GM12878 (cell line): ENCODE data around the gene USPL1.

Experiments
- FOS ChIP-seq: IDR thresholded peaks from 3 replicates; pipeline ENCODE4 v1.6.1; 2011; ENCODE audit warnings: borderline replicate concordance; ENCODE audit not compliant: insufficient read length; ENCODE audit errors: extremely low read depth
- MYC ChIP-seq: IDR thresholded peaks from 2 replicates; pipeline ENCODE4 v1.6.1; 2011; ENCODE audit warnings: mild to moderate bottlenecking, low read length, moderate library complexity, inconsistent platforms; ENCODE audit not compliant: insufficient read depth, insufficient replicate concordance, insufficient read length, severe bottlenecking
- NRF1 ChIP-seq: conservative IDR thresholded peaks from 2 replicates; pipeline ENCODE4 v1.6.1; 2011; ENCODE audit warnings: mild to moderate bottlenecking, low read depth, low read length, improper control_type of control experiment
- POLR2A ChIP-seq: IDR thresholded peaks from 2 replicates; pipeline ENCODE4 v1.6.1; 2011; ENCODE audit warnings: low read depth, mild to moderate bottlenecking, low read length
- RAD21 ChIP-seq: IDR thresholded peaks from 2 replicates; pipeline ENCODE4 v1.6.1; 2011; ENCODE audit warnings: mild to moderate bottlenecking, low read depth, low read length, moderate library complexity; ENCODE audit not compliant: insufficient read depth
- RUNX3 ChIP-seq: IDR thresholded peaks from 2 replicates; pipeline ENCODE4 v1.6.1; 2012; ENCODE audit warnings: low read length, inconsistent platforms
- TAF1 ChIP-seq: IDR thresholded peaks from 2 replicates; pipeline ENCODE4 v1.6.1; 2011; ENCODE audit warnings: mild to moderate bottlenecking, low read depth, low read length, borderline replicate concordance
- ZNF217 ChIP-seq: fragments of 450-650 bp; IDR thresholded peaks from 2 replicates; pipeline ENCODE4 v1.6.1; 2017; ENCODE audit warnings: antibody characterized with exemption, mild to moderate bottlenecking
- TF ChIP-seq, protein P1 (sequence below): IDR thresholded peaks from 2 replicates; pipeline ENCODE4 v1.6.1; 2012; ENCODE audit warnings: mild to moderate bottlenecking, low read depth, low read length
- TF ChIP-seq, protein P2 (sequence below), 3 experiments: IDR thresholded peaks in 2 of 3; conservative IDR thresholded peaks in 1 of 3; 2 replicates each; pipeline ENCODE4 v1.5.1; 2011; ENCODE audit warnings: low read depth in 3 of 3, low read length in 3 of 3, mild to moderate bottlenecking in 3 of 3, control low read depth in 2 of 3, moderate library complexity in 2 of 3, inconsistent platforms in 1 of 3, mixed read lengths in 1 of 3; ENCODE audit not compliant: control insufficient read depth in 2 of 3, insufficient read depth in 1 of 3; ENCODE audit errors: extremely low read depth in 1 of 3
- TF ChIP-seq, protein P3 (sequence below): IDR thresholded peaks from 2 replicates; pipeline ENCODE4 v1.6.1; 2011; ENCODE audit warnings: mild to moderate bottlenecking, low read depth, low read length, moderate library complexity; ENCODE audit not compliant: insufficient replicate concordance
- TF ChIP-seq, protein P4 (sequence below): IDR thresholded peaks from 2 replicates; pipeline ENCODE4 v1.6.1; 2012; ENCODE audit warnings: low read depth, low read length, improper control_type of control experiment

DNA sequence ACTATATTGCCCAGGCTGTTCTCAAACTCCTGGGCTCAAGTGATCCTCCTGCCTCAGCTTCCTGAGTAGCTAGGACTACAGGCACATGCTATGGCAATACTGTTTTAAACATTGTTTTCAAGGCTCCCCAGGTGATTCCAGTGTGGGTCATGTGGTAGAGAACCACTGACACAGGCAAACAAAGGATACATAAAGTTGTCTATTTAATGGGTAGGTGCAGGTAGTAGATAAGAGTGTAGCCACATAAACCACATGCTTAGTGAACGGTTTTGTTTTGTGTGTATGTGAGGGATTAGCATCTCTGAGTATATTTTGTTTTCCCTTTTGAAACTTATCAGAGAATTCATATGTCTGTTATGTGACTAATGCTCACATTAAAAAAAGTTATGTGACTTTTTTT lies 36.7 kb downstream of the USPL1 start:
- TF ChIP-seq, protein P1, sequence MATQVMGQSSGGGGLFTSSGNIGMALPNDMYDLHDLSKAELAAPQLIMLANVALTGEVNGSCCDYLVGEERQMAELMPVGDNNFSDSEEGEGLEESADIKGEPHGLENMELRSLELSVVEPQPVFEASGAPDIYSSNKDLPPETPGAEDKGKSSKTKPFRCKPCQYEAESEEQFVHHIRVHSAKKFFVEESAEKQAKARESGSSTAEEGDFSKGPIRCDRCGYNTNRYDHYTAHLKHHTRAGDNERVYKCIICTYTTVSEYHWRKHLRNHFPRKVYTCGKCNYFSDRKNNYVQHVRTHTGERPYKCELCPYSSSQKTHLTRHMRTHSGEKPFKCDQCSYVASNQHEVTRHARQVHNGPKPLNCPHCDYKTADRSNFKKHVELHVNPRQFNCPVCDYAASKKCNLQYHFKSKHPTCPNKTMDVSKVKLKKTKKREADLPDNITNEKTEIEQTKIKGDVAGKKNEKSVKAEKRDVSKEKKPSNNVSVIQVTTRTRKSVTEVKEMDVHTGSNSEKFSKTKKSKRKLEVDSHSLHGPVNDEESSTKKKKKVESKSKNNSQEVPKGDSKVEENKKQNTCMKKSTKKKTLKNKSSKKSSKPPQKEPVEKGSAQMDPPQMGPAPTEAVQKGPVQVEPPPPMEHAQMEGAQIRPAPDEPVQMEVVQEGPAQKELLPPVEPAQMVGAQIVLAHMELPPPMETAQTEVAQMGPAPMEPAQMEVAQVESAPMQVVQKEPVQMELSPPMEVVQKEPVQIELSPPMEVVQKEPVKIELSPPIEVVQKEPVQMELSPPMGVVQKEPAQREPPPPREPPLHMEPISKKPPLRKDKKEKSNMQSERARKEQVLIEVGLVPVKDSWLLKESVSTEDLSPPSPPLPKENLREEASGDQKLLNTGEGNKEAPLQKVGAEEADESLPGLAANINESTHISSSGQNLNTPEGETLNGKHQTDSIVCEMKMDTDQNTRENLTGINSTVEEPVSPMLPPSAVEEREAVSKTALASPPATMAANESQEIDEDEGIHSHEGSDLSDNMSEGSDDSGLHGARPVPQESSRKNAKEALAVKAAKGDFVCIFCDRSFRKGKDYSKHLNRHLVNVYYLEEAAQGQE, result no peak
- no peak for TF ChIP-seq ZNF217
- TF ChIP-seq, protein P2, sequence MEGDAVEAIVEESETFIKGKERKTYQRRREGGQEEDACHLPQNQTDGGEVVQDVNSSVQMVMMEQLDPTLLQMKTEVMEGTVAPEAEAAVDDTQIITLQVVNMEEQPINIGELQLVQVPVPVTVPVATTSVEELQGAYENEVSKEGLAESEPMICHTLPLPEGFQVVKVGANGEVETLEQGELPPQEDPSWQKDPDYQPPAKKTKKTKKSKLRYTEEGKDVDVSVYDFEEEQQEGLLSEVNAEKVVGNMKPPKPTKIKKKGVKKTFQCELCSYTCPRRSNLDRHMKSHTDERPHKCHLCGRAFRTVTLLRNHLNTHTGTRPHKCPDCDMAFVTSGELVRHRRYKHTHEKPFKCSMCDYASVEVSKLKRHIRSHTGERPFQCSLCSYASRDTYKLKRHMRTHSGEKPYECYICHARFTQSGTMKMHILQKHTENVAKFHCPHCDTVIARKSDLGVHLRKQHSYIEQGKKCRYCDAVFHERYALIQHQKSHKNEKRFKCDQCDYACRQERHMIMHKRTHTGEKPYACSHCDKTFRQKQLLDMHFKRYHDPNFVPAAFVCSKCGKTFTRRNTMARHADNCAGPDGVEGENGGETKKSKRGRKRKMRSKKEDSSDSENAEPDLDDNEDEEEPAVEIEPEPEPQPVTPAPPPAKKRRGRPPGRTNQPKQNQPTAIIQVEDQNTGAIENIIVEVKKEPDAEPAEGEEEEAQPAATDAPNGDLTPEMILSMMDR (IDR thresholded peaks at IDR 0.05 in 2 of 3, conservative IDR thresholded peaks at IDR 0.05 in 1 of 3; ENCODE audit: control insufficient read depth in 2 of 3, extremely low read depth in 1 of 3, insufficient read depth in 1 of 3, low read depth in 3 of 3, low read length in 3 of 3), result no peak
- no peak for TF ChIP-seq POLR2A
- TF ChIP-seq TAF1, result no peak
- no peak for TF ChIP-seq NRF1
- no peak for TF ChIP-seq FOS
- TF ChIP-seq, protein P3, sequence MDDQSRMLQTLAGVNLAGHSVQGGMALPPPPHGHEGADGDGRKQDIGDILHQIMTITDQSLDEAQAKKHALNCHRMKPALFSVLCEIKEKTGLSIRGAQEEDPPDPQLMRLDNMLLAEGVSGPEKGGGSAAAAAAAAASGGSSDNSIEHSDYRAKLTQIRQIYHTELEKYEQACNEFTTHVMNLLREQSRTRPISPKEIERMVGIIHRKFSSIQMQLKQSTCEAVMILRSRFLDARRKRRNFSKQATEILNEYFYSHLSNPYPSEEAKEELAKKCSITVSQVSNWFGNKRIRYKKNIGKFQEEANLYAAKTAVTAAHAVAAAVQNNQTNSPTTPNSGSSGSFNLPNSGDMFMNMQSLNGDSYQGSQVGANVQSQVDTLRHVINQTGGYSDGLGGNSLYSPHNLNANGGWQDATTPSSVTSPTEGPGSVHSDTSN, result no peak
- TF ChIP-seq, protein P4, sequence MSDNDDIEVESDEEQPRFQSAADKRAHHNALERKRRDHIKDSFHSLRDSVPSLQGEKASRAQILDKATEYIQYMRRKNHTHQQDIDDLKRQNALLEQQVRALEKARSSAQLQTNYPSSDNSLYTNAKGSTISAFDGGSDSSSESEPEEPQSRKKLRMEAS, result no peak
- no peak for TF ChIP-seq RAD21
- TF ChIP-seq MYC, result no peak
- peak; percentile 78 for TF ChIP-seq RUNX3
